Measurements from ENCODE around the gene KISS1. TPM values are rescaled to one million over a fixed set of nuclear protein-coding genes. Genes with fewer than 3 reads are reported as not detected.

The KISS1 gene
- total and polyA plus RNA-seq, 12 donors: not detected

GRCh38 chr1:204194080-204194479 is 2.2 kb downstream of the KISS1 start:
- no peak overlapping the region for H3K27ac ChIP-seq
- no peak overlapping the region for H3K4me3 ChIP-seq
- H3K4me1 ChIP-seq: peaks cover 0 to 20% (median 7%) of the 10 kb centered on the region in 9 donors
- WGBS, 2 donors: 86 to 91% methylated on average over 2 of the region's 2 CpGs
- H3K9me3 ChIP-seq: no peaks in the 10 kb centered on the region
- no peaks in the 10 kb centered on the region for H3K36me3 ChIP-seq
- TF ChIP-seq CTCF (IDR thresholded peaks at IDR 0.05): no peak
- intact Hi-C loops (cut with DNase I): no loop called here
- H3K27me3 ChIP-seq: peaks cover 0 to 59% (median 21%) of the 10 kb centered on the region in 7 donors
- DNase-seq (no peak), ATAC-seq (no peak)

- Histone ChIP-seq H3K36me3 (no peaks in the 10 kb centered on the region), H3K4me3 (no peak overlapping the region), H3K27ac (no peak overlapping the region), H3K27me3 (peaks cover 0 to 72% (median 34%) of the 10 kb centered on the region in 7 donors), H3K4me1 (peaks cover 0 to 12% (median 0%) of the 10 kb centered on the region in 9 donors), H3K9me3 (no peaks in the 10 kb centered on the region)
- 78 to 90% methylated on average over 3 of the region's 3 CpGs for WGBS, 2 donors
- no peak for ATAC-seq
- intact Hi-C loops (cut with DNase I): no loop called here
- DNase-seq: no peak
- TF ChIP-seq CTCF (IDR thresholded peaks at IDR 0.05): no peak
Observed at GRCh38 chr1:204192589-204193352, 3.5 kb downstream of the KISS1 start.

- H3K4me1 ChIP-seq: peaks cover 0 to 12% (median 0%) of the 10 kb centered on the region in 9 donors
- H3K27ac ChIP-seq: no peak overlapping the region
- no peak overlapping the region for H3K4me3 ChIP-seq
- WGBS, 2 donors: 91 to 97% methylated on average over 2 of the region's 2 CpGs
- no peak for TF ChIP-seq CTCF (IDR thresholded peaks at IDR 0.05)
- ATAC-seq: no peak
- DNase-seq: no peak
- no peaks in the 10 kb centered on the region for H3K9me3 ChIP-seq
- intact Hi-C loops (cut with DNase I): no loop called here
- no peaks in the 10 kb centered on the region for H3K36me3 ChIP-seq
- peaks cover 0 to 79% (median 40%) of the 10 kb centered on the region in 7 donors for H3K27me3 ChIP-seq
Observed at GRCh38 chr1:204192046-204192445, 4.2 kb downstream of the KISS1 start.

- peaks cover 0 to 12% (median 0%) of the 10 kb centered on the region in 9 donors for H3K4me1 ChIP-seq
- DNase-seq (no peak), ATAC-seq (no peak)
- peaks cover 0 to 79% (median 46%) of the 10 kb centered on the region in 7 donors for H3K27me3 ChIP-seq
- H3K27ac ChIP-seq: no peak overlapping the region
- no peak overlapping the region for H3K4me3 ChIP-seq
- no peaks in the 10 kb centered on the region for H3K36me3 ChIP-seq
- 77 to 85% methylated on average over 7 of the region's 7 CpGs for WGBS, 2 donors
- intact Hi-C loops (cut with DNase I): no loop called here
- no peak for TF ChIP-seq CTCF (IDR thresholded peaks at IDR 0.05)
- no peaks in the 10 kb centered on the region for H3K9me3 ChIP-seq
Observed at GRCh38 chr1:204191456-204191855, 4.8 kb downstream of the KISS1 start.
